VCaP (cell line): Measurements from ENCODE around the gene SYT2.
"Not testable (repeated sequence)": the region's sequence is repeated elsewhere in the genome, so short reads cannot be mapped to it uniquely, and the experiment has no call there.

Experiments used
- H3K27ac ChIP-seq: fragments of 450-650 bp; 2 replicates; pipeline ENCODE4 v1.5.1; 2017
- CTCF ChIP-seq: fragments of 450-650 bp; conservative IDR thresholded peaks from 2 replicates; pipeline ENCODE4 v1.5.1; 2017; ENCODE audit warnings: mild to moderate bottlenecking, moderate library complexity

Gene SYT2

GRCh38 chr1:202648605-202649226, 61.5 kb downstream of the SYT2 start:
- H3K27ac ChIP-seq: no peak overlapping the region
- no peak for TF ChIP-seq CTCF

DNA sequence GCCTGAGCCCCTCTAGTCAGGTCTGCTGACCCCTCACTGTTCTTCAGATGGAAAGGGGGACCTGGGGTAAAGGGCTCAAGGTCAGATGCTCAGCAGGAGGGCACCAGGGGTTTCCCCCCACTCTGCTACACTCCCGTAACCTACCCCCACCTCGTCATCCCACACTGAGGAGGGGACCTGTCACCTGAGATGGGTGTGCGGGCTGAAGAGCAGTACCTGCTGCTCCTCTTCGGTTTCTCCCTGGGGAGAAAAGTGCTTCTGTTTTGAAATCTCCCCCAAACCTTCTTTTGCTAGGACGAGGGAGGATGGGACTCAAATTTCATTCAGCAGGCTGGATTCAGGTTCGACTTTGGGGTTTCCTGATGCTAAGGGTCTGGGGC, 65.2 kb downstream of the SYT2 start:
- TF ChIP-seq CTCF: no peak
- H3K27ac ChIP-seq: no peak overlapping the region

DNA sequence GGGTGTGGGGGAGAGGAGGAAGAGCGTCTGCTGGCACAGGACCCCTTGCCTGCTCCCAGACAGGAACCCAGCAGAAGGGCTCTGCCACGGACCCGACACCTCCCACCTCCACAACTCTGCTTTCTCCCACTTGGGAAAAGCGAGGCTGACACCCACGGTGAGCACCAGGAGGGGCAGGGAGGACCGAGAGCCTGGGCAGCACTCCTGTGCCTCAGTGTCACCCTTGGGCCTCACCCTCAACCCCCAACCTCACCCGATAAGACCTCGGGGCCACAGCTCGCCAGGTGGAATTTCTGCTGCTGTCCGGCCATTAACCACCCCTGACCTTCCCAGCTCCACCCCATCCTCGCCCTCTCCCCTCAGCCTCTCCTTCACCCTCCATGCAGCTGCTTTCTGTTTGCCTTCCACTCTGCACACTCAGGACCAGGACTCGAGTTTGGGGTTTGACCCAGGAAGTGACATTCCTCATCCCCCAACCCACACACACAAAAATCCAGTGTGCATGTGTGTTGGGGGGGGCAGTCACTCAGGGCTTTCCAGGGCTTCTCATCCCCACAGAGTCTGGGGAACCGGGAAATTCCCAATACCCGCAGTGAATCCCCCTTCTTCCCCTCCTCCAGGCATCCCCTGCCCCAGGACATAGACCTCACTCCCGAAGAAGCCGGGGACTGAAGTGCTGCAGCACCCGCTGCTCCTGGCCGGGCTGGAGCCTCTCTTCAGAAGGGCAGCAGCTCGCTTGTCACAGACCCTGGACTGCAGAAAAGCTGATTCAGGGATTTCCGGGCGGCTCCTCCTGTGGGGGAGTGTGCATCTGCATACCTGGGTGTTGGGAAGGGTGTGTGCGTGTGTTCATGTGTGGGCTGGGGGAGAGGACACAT, 65.8 kb downstream of the SYT2 start:
- no peak for TF ChIP-seq CTCF

DNA sequence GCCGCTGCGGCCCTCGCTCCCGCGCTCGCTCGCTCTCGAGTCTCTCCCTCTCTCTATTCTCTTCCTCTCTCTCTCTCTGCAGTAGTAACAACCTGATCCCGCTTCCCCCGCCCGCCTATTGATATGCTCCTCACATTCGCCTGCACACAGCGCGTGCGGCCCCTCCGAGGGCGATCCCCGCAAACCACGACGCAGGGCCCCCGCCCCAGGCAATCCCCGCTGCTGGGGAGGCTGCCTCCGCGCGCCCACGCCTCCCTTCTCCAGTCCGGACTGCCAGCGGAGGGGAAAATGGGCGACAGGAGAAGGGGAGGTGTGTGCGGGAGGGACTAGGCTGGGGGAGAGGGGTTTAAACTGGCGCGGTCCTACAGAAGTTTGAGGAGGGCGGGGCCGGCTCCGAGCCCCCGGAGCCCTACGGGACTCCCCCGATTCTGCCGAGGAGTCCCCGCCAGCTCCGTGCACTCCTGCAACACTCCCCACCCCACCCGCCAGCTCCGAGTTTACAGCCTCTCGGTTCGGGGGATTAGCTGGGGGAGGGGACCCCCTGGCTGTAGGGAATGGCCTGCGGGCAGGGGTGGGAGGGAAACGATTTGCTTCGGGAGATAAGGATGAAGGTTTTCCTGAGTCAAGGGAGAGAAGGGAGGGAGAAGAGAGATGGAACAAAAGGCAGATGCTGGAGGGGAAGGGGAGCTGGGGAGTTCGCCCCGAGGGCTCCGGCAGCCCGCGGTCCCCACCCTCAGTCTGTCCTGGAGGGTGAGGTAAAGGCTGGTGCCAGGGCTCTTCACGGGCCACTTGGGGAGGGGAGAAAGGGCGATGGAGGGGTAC, 66.6 kb downstream of the SYT2 start:
- no peak for TF ChIP-seq CTCF
- H3K27ac ChIP-seq: no peak overlapping the region

More for the DNA sequence above, 65.8 kb downstream of the SYT2 start:
- H3K27ac ChIP-seq: no peak overlapping the region

GRCh38 chr1:202642619-202643291, 67.5 kb downstream of the SYT2 start:
- no peak overlapping the region for H3K27ac ChIP-seq
- no peak for TF ChIP-seq CTCF

- TF ChIP-seq CTCF: no peak
These were observed 68.0 kb downstream of the SYT2 start for GRCh38 chr1:202642212-202642611.

GRCh38 chr1:202639500-202639899, 70.8 kb downstream of the SYT2 start:
- no peak for TF ChIP-seq CTCF
- no peak overlapping the region for H3K27ac ChIP-seq

More at GRCh38 chr1:202642212-202642611, 68.0 kb downstream of the SYT2 start:
- H3K27ac ChIP-seq: no peak overlapping the region

GRCh38 chr1:202638701-202639305, 71.5 kb downstream of the SYT2 start:
- H3K27ac ChIP-seq: not testable (repeated sequence)
